ENCODE measurements around the gene SIGMAR1.

GRCh38 chr9:34615132-34615531, 22.5 kb downstream of the SIGMAR1 start:
- TF ChIP-seq EZH2 (optimal IDR thresholded peaks at IDR 0.05; ENCODE audit: low read depth, low read length) (no peak), CTCF (IDR thresholded peaks at IDR 0.05; ENCODE audit: low read length) (no peak)

Measured in MM.1S (cell line).